GM18870 (cell line): ENCODE results near the gene ALOXE3.

ENCODE experiments used
- ATAC-seq: cut with Tn5 transposase; IDR thresholded peaks from one replicate; pipeline ENCODE4 v1.9.1; 2021; ENCODE audit warnings: moderate library complexity; ENCODE audit not compliant: unreplicated experiment

The ALOXE3 gene

GRCh38 chr17:8154608-8155155, 36.4 kb upstream of the ALOXE3 start:
- no peak for ATAC-seq

- ATAC-seq = no peak
These were observed 35.8 kb upstream of the ALOXE3 start for GRCh38 chr17:8153957-8154607.

GRCh38 chr17:8153525-8153956, 35.2 kb upstream of the ALOXE3 start:
- no peak for ATAC-seq

- ATAC-seq = no peak
These were observed 34.7 kb upstream of the ALOXE3 start for GRCh38 chr17:8153031-8153451.

GRCh38 chr17:8152112-8152775, 33.9 kb upstream of the ALOXE3 start, which contains the start of gene PER1:
Gene PER1 (minus strand): TSS chr17:8152404. CDS start chr17:8150706, 1,698 bp downstream.
- no peak for ATAC-seq

- no peak for ATAC-seq
These were observed 33.4 kb upstream of the ALOXE3 start for GRCh38 chr17:8151641-8152111.

GRCh38 chr17:8151120-8151640, 32.9 kb upstream of the ALOXE3 start:
- no peak for ATAC-seq

- no peak for ATAC-seq
These were observed 32.1 kb upstream of the ALOXE3 start for GRCh38 chr17:8150194-8151119.

GRCh38 chr17:8149419-8150193, 31.3 kb upstream of the ALOXE3 start:
- no peak for ATAC-seq

GRCh38 chr17:8148560-8148959, 30.2 kb upstream of the ALOXE3 start:
- no peak for ATAC-seq

- no peak for ATAC-seq
These were observed 29.6 kb upstream of the ALOXE3 start for GRCh38 chr17:8147805-8148404.

- no peak for ATAC-seq
These were observed 29.0 kb upstream of the ALOXE3 start for GRCh38 chr17:8147141-8147804.

GRCh38 chr17:8146381-8147140, 28.2 kb upstream of the ALOXE3 start:
- ATAC-seq = no peak

- ATAC-seq = no peak
These were observed 27.5 kb upstream of the ALOXE3 start for GRCh38 chr17:8145811-8146210.

GRCh38 chr17:8144401-8145231, 26.3 kb upstream of the ALOXE3 start:
- ATAC-seq = no peak

- ATAC-seq = no peak
These were observed 25.5 kb upstream of the ALOXE3 start for GRCh38 chr17:8143581-8144400.
